GM23338 (cell line): Measurements from ENCODE around the gene DONSON. TPM values are rescaled to one million over a fixed set of nuclear protein-coding genes. Genes with fewer than 3 reads are reported as not detected.

ENCODE experiments used
- ATAC-seq: fragments of 200-7000 bp; cut with Tn5 transposase; 3 replicates; pipeline ENCODE4 v1.9.1; 2020
- DNase-seq: peaks from one replicate; pipeline ENCODE4 v3.0.0-alpha.2; 2015; ENCODE audit warnings: low spot score
- H2AFZ ChIP-seq: fragments of 200-600 bp; sonication (generic); 2 replicates; pipeline ENCODE4 v1.8.0; 2016; ENCODE audit warnings: antibody characterized with exemption, mild to moderate bottlenecking, moderate library complexity
- H3F3A ChIP-seq: fragments of 200-600 bp; sonication (generic); replicated peaks from 2 replicates; pipeline ENCODE4 v1.8.0; 2017; ENCODE audit warnings: antibody characterized with exemption, mixed run types, low read depth
- H3K27ac ChIP-seq: fragments of 200-600 bp; sonication (generic); 2 replicates; pipeline ENCODE4 v1.6.1; 2016; ENCODE audit warnings: low read depth
- H3K27me3 ChIP-seq: fragments of 200-600 bp; sonication (generic); 2 replicates; pipeline ENCODE4 v1.8.0; 2016; ENCODE audit warnings: mild to moderate bottlenecking, mixed run types, moderate library complexity; ENCODE audit not compliant: insufficient read depth
- H3K36me3 ChIP-seq: fragments of 200-600 bp; sonication (generic); 2 replicates; pipeline ENCODE4 v1.8.0; 2016; ENCODE audit warnings: mild to moderate bottlenecking; ENCODE audit not compliant: insufficient read depth
- H3K4me1 ChIP-seq: fragments of 200-600 bp; sonication (generic); 2 replicates; pipeline ENCODE4 v1.8.0; 2016; ENCODE audit warnings: mild to moderate bottlenecking, moderate library complexity; ENCODE audit not compliant: insufficient read depth
- H3K4me2 ChIP-seq: fragments of 200-600 bp; sonication (generic); 2 replicates; pipeline ENCODE4 v1.7.1; 2017; ENCODE audit warnings: mixed run types
- H3K4me3 ChIP-seq: fragments of 200-600 bp; sonication (generic); 2 replicates; pipeline ENCODE4 v1.6.1; 2016; ENCODE audit warnings: mixed run types
- H3K79me2 ChIP-seq: fragments of 200-600 bp; sonication (generic); replicated peaks from 2 replicates; pipeline ENCODE4 v1.8.0; 2017; ENCODE audit warnings: mild to moderate bottlenecking; ENCODE audit not compliant: insufficient read depth
- H3K9me2 ChIP-seq: fragments of 200-600 bp; sonication (generic); 2 replicates; pipeline ENCODE4 v1.8.0; 2017; ENCODE audit not compliant: insufficient read depth
- H4K20me1 ChIP-seq: fragments of 200-600 bp; sonication (generic); replicated peaks from 2 replicates; pipeline ENCODE4 v1.8.0; 2017; ENCODE audit warnings: mild to moderate bottlenecking; ENCODE audit not compliant: insufficient read depth
- H3K27ac Mint-ChIP-seq: 2 replicates; pipeline ENCODE4 v1.8.0; 2020; ENCODE audit warnings: inconsistent platforms, mild to moderate bottlenecking, moderate library complexity, mixed read lengths
- H3K27me3 Mint-ChIP-seq: 3 replicates; pipeline ENCODE4 v1.8.0; 2022; ENCODE audit warnings: low read depth, mild to moderate bottlenecking, moderate library complexity, mixed read lengths, inconsistent platforms; ENCODE audit not compliant: insufficient read depth, poor library complexity
- H3K36me3 Mint-ChIP-seq: 3 replicates; pipeline ENCODE4 v1.8.0; 2021; ENCODE audit warnings: low read depth, mild to moderate bottlenecking, inconsistent platforms, moderate library complexity, mixed read lengths
- H3K4me1 Mint-ChIP-seq: 3 replicates; pipeline ENCODE4 v1.8.0; 2020; ENCODE audit warnings: mild to moderate bottlenecking, inconsistent platforms, mixed read lengths
- H3K4me3 Mint-ChIP-seq: 3 replicates; pipeline ENCODE4 v1.8.0; 2021; ENCODE audit warnings: moderate library complexity, mild to moderate bottlenecking, inconsistent platforms, mixed read lengths
- H3K9me3 Mint-ChIP-seq: 3 replicates; pipeline ENCODE4 v1.8.0; 2020; ENCODE audit warnings: moderate library complexity, mild to moderate bottlenecking, inconsistent platforms, mixed read lengths
- EZH2phosphoT487 ChIP-seq: fragments of 200-600 bp; sonication (generic); IDR thresholded peaks from one replicate; pipeline ENCODE4 v1.8.1; 2018; ENCODE audit warnings: antibody characterized with exemption; ENCODE audit not compliant: unreplicated experiment
- NANOG ChIP-seq: IDR thresholded peaks from 2 replicates; pipeline ENCODE4 v1.6.1; 2016; ENCODE audit warnings: antibody characterized with exemption, borderline replicate concordance
- POLR2AphosphoS5 ChIP-seq: IDR thresholded peaks from 2 replicates; pipeline ENCODE4 v1.6.1; 2016; ENCODE audit warnings: antibody characterized with exemption, low read depth
- STAT1 ChIP-seq: IDR thresholded peaks from one replicate; pipeline ENCODE4 v1.6.1; 2016; ENCODE audit warnings: antibody characterized with exemption; ENCODE audit not compliant: unreplicated experiment
- ZNF114 ChIP-seq: fragments of 250-450 bp; sonication (Bioruptor Pico); IDR thresholded peaks from 2 replicates; pipeline ENCODE4 v1.5.0; 2020; ENCODE audit warnings: mild to moderate bottlenecking, moderate library complexity
- ZNF331 ChIP-seq: fragments of 250-450 bp; sonication (Bioruptor Pico); IDR thresholded peaks from 2 replicates; pipeline ENCODE4 v1.5.0; 2020; ENCODE audit warnings: low read depth, mild to moderate bottlenecking, moderate library complexity
- polyA plus RNA-seq: library from polyadenylated mRNA; unstranded; fragments of >200 nt; fragmentation: Nextera tagmentation; extraction: Ambion mirVana; gene quantifications from 2 replicates; pipeline ENCODE4 v1.2.1, GENCODE V29; 2016
- total RNA-seq: library from RNA; depleted of rRNA; stranded (reverse); fragments of >200 nt; shearing (Covaris generic); gene quantifications from 2 replicates; pipeline ENCODE4 v1.2.3, GENCODE V29; 2014
- TF ChIP-seq, protein P1 (sequence below): IDR thresholded peaks from 2 replicates; pipeline ENCODE4 v1.6.1; 2016; ENCODE audit warnings: antibody characterized with exemption
- TF ChIP-seq, protein P2 (sequence below): IDR thresholded peaks from one replicate; pipeline ENCODE4 v1.6.1; 2018; ENCODE audit warnings: antibody characterized with exemption; ENCODE audit not compliant: unreplicated experiment
- TF ChIP-seq, protein P3 (sequence below): fragments of 250-450 bp; sonication (Bioruptor Pico); IDR thresholded peaks from 2 replicates; pipeline ENCODE4 v1.5.0; 2020; ENCODE audit warnings: mild to moderate bottlenecking, moderate library complexity

Gene DONSON
- total and polyA plus RNA-seq, 2 experiments from 2014 or later = 32.9 to 35.2 TPM

DNA sequence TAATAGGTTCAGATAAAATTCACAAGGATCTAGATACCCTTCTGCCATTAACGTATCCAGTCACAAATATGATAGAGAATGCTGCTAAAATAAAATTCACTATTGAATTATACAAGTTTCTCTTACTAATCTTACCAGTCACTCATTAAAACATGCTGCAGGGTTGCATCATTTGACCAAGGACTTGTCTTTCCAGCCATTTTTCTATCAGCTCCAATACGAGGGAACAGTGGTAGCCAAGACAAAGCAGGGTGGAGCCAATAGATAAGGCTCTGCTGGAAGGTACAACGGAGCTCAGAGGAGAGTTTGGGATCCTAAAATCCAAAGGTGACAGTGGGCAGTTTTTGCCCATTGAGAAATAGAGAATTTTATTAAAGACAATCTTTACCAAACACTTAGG lies 4.0 kb downstream of the DONSON start:
- Mint-ChIP-seq H3K36me3 (peaks cover 37% of the 10 kb centered on the region; the same call in 2 of the 3 replicates), H3K27me3 (peaks cover 9% of the 10 kb centered on the region), H3K4me1 (peaks cover 8% of the 10 kb centered on the region; the same call in 2 of the 3 replicates), H3K9me3 (no peaks in the 10 kb centered on the region), H3K27ac (no peak overlapping the region), H3K4me3 (no peak overlapping the region)
- Histone ChIP-seq H3K4me3 (no peak overlapping the region), H3F3A (peaks cover 9% of the 10 kb centered on the region; the same call in 1 of the 2 replicates), H3K4me2 (no peak overlapping the region), H3K36me3 (0 out of 2 replicates have a peak, but pooled peaks cover 7% of the 10 kb centered on the region), H3K27ac (no peak overlapping the region), H2AFZ (no peak overlapping the region), H3K9me2 (no peaks in the 10 kb centered on the region), H3K79me2 (peaks cover 24% of the 10 kb centered on the region), H3K27me3 (0 out of 2 replicates have a peak, but pooled peaks cover 8% of the 10 kb centered on the region), H4K20me1 (0 out of 2 replicates have a peak, but pooled peaks cover 8% of the 10 kb centered on the region), H3K4me1 (peaks cover 12% of the 10 kb centered on the region; the same call in 1 of the 2 replicates)
- ATAC-seq (no peak), DNase-seq (no peak)
- TF ChIP-seq, protein P1, sequence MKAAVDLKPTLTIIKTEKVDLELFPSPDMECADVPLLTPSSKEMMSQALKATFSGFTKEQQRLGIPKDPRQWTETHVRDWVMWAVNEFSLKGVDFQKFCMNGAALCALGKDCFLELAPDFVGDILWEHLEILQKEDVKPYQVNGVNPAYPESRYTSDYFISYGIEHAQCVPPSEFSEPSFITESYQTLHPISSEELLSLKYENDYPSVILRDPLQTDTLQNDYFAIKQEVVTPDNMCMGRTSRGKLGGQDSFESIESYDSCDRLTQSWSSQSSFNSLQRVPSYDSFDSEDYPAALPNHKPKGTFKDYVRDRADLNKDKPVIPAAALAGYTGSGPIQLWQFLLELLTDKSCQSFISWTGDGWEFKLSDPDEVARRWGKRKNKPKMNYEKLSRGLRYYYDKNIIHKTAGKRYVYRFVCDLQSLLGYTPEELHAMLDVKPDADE = no peak

DNA sequence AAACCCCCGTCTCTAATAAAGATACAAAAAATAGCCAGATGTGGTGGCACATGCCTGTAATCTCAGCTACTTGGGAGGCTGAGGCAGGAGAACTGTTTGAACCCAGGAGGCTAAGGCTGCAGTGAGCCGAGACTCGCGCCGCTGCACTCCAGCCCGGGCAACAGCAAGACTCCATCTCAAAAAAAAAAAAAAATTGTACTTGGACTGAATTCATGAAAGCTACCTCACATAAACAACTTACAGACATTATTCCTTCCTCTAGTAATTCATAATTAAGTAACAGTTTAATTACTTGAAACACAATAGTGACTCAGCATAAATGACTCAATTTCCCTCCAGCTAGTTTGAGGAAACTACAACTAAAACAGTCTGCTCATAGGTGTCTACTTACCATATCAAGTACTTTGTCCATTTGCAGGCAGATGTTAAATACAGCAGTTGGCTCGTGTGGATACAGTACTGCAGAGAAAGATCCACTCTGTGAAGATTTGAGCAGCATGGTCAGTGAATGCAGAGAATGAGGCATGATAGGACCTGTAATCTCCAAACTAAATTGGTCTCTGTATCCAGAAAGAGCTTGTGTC lies 9.4 kb downstream of the DONSON start:
- Histone ChIP-seq H3K27ac (peak overlapping the region; percentile 72; the same call in 1 of the 2 replicates), H3F3A (peaks cover 3% of the 10 kb centered on the region; the same call in 1 of the 2 replicates), H3K79me2 (no peaks in the 10 kb centered on the region), H2AFZ (no peak overlapping the region), H3K4me3 (no peak overlapping the region), H3K27me3 (no peaks in the 10 kb centered on the region), H3K4me2 (no peak overlapping the region), H4K20me1 (peaks cover 9% of the 10 kb centered on the region; the same call in 1 of the 2 replicates), H3K36me3 (peaks cover 7% of the 10 kb centered on the region; the same call in 1 of the 2 replicates), H3K4me1 (no peaks in the 10 kb centered on the region), H3K9me2 (no peaks in the 10 kb centered on the region)
- no peaks in the 10 kb centered on the region for H3K9me3 Mint-ChIP-seq
- DNase-seq = no peak
- peak overlapping the region; percentile 83 for H3K27ac Mint-ChIP-seq
- no peaks in the 10 kb centered on the region for H3K4me1 Mint-ChIP-seq
- ATAC-seq = no peak; the same call in 1 of the 3 replicates
- peaks cover 57% of the 10 kb centered on the region for H3K36me3 Mint-ChIP-seq
- H3K4me3 Mint-ChIP-seq = no peak overlapping the region
- H3K27me3 Mint-ChIP-seq = no peaks in the 10 kb centered on the region
- TF ChIP-seq, protein P2, sequence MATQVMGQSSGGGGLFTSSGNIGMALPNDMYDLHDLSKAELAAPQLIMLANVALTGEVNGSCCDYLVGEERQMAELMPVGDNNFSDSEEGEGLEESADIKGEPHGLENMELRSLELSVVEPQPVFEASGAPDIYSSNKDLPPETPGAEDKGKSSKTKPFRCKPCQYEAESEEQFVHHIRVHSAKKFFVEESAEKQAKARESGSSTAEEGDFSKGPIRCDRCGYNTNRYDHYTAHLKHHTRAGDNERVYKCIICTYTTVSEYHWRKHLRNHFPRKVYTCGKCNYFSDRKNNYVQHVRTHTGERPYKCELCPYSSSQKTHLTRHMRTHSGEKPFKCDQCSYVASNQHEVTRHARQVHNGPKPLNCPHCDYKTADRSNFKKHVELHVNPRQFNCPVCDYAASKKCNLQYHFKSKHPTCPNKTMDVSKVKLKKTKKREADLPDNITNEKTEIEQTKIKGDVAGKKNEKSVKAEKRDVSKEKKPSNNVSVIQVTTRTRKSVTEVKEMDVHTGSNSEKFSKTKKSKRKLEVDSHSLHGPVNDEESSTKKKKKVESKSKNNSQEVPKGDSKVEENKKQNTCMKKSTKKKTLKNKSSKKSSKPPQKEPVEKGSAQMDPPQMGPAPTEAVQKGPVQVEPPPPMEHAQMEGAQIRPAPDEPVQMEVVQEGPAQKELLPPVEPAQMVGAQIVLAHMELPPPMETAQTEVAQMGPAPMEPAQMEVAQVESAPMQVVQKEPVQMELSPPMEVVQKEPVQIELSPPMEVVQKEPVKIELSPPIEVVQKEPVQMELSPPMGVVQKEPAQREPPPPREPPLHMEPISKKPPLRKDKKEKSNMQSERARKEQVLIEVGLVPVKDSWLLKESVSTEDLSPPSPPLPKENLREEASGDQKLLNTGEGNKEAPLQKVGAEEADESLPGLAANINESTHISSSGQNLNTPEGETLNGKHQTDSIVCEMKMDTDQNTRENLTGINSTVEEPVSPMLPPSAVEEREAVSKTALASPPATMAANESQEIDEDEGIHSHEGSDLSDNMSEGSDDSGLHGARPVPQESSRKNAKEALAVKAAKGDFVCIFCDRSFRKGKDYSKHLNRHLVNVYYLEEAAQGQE = no peak
- TF ChIP-seq STAT1 (no peak), ZNF331 (CRISPR knock-in tag) (no peak), EZH2phosphoT487 (no peak), ZNF114 (CRISPR knock-in tag) (no peak), NANOG (no peak), POLR2AphosphoS5 (no peak)
- TF ChIP-seq, protein P3, sequence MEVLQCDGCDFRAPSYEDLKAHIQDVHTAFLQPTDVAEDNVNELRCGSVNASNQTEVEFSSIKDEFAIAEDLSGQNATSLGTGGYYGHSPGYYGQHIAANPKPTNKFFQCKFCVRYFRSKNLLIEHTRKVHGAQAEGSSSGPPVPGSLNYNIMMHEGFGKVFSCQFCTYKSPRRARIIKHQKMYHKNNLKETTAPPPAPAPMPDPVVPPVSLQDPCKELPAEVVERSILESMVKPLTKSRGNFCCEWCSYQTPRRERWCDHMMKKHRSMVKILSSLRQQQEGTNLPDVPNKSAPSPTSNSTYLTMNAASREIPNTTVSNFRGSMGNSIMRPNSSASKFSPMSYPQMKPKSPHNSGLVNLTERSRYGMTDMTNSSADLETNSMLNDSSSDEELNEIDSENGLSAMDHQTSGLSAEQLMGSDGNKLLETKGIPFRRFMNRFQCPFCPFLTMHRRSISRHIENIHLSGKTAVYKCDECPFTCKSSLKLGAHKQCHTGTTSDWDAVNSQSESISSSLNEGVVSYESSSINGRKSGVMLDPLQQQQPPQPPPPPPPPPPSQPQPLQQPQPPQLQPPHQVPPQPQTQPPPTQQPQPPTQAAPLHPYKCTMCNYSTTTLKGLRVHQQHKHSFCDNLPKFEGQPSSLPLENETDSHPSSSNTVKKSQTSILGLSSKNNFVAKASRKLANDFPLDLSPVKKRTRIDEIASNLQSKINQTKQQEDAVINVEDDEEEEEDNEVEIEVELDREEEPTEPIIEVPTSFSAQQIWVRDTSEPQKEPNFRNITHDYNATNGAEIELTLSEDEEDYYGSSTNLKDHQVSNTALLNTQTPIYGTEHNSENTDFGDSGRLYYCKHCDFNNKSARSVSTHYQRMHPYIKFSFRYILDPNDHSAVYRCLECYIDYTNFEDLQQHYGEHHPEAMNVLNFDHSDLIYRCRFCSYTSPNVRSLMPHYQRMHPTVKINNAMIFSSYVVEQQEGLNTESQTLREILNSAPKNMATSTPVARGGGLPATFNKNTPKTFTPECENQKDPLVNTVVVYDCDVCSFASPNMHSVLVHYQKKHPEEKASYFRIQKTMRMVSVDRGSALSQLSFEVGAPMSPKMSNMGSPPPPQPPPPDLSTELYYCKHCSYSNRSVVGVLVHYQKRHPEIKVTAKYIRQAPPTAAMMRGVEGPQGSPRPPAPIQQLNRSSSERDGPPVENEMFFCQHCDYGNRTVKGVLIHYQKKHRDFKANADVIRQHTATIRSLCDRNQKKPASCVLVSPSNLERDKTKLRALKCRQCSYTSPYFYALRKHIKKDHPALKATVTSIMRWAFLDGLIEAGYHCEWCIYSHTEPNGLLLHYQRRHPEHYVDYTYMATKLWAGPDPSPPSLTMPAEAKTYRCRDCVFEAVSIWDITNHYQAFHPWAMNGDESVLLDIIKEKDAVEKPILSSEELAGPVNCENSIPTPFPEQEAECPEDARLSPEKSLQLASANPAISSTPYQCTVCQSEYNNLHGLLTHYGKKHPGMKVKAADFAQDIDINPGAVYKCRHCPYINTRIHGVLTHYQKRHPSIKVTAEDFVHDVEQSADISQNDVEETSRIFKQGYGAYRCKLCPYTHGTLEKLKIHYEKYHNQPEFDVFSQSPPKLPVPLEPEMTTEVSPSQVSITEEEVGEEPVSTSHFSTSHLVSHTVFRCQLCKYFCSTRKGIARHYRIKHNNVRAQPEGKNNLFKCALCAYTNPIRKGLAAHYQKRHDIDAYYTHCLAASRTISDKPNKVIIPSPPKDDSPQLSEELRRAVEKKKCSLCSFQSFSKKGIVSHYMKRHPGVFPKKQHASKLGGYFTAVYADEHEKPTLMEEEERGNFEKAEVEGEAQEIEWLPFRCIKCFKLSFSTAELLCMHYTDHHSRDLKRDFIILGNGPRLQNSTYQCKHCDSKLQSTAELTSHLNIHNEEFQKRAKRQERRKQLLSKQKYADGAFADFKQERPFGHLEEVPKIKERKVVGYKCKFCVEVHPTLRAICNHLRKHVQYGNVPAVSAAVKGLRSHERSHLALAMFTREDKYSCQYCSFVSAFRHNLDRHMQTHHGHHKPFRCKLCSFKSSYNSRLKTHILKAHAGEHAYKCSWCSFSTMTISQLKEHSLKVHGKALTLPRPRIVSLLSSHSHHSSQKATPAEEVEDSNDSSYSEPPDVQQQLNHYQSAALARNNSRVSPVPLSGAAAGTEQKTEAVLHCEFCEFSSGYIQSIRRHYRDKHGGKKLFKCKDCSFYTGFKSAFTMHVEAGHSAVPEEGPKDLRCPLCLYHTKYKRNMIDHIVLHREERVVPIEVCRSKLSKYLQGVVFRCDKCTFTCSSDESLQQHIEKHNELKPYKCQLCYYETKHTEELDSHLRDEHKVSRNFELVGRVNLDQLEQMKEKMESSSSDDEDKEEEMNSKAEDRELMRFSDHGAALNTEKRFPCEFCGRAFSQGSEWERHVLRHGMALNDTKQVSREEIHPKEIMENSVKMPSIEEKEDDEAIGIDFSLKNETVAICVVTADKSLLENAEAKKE = no peak
- TF ChIP-seq, protein P1 = no peak
